ENCODE data around the gene ARSG.
A peak's percentile ranks its signal among the peaks of the same experiment; 100 is the strongest.

The ARSG gene

GRCh38 chr17:68394608-68395331, 103.5 kb downstream of the ARSG start:
- no peak for TF ChIP-seq CTCF (IDR thresholded peaks at IDR 0.05; ENCODE audit: low read depth, low read length)
- Histone ChIP-seq H3K9me3 (no peaks in the 10 kb centered on the region), H3K27me3 (no peaks in the 10 kb centered on the region), H3K4me3 (ENCODE audit: low read depth, low read length) (no peak overlapping the region), H3K36me3 (no peaks in the 10 kb centered on the region), H3K4me1 (no peaks in the 10 kb centered on the region)
- DNase-seq, result no peak

GRCh38 chr17:68396226-68397107, 105.2 kb downstream of the ARSG start:
- no peak for TF ChIP-seq CTCF (IDR thresholded peaks at IDR 0.05; ENCODE audit: low read depth, low read length)

GRCh38 chr17:68397108-68397536, 105.8 kb downstream of the ARSG start:
- H3K36me3 ChIP-seq, result no peaks in the 10 kb centered on the region
- no peak overlapping the region for H3K4me3 ChIP-seq (ENCODE audit: low read depth, low read length)
- H3K27me3 ChIP-seq, result no peaks in the 10 kb centered on the region
- no peak for TF ChIP-seq CTCF (IDR thresholded peaks at IDR 0.05; ENCODE audit: low read depth, low read length)
- no peaks in the 10 kb centered on the region for H3K9me3 ChIP-seq
- H3K4me1 ChIP-seq, result no peaks in the 10 kb centered on the region
- no peak for DNase-seq

More at GRCh38 chr17:68396226-68397107, 105.2 kb downstream of the ARSG start:
- DNase-seq, result no peak
- H3K36me3 ChIP-seq, result no peaks in the 10 kb centered on the region
- no peaks in the 10 kb centered on the region for H3K9me3 ChIP-seq
- H3K27me3 ChIP-seq, result no peaks in the 10 kb centered on the region
- no peak overlapping the region for H3K4me3 ChIP-seq (ENCODE audit: low read depth, low read length)
- H3K4me1 ChIP-seq, result no peaks in the 10 kb centered on the region

GRCh38 chr17:68398691-68399637, 107.7 kb downstream of the ARSG start:
- peak; percentile 69 for DNase-seq
- Histone ChIP-seq H3K4me3 (ENCODE audit: low read depth, low read length) (no peak overlapping the region), H3K9me3 (no peaks in the 10 kb centered on the region), H3K36me3 (no peaks in the 10 kb centered on the region), H3K27me3 (no peaks in the 10 kb centered on the region), H3K4me1 (no peaks in the 10 kb centered on the region)
- TF ChIP-seq CTCF (IDR thresholded peaks at IDR 0.05; ENCODE audit: low read depth, low read length), result peak; percentile 88

- no peaks in the 10 kb centered on the region for H3K27me3 ChIP-seq
- DNase-seq, result no peak
- no peaks in the 10 kb centered on the region for H3K36me3 ChIP-seq
- no peaks in the 10 kb centered on the region for H3K9me3 ChIP-seq
- TF ChIP-seq CTCF (IDR thresholded peaks at IDR 0.05; ENCODE audit: low read depth, low read length), result no peak
- H3K4me1 ChIP-seq, result no peaks in the 10 kb centered on the region
- no peak overlapping the region for H3K4me3 ChIP-seq (ENCODE audit: low read depth, low read length)
These were observed 108.5 kb downstream of the ARSG start for GRCh38 chr17:68399638-68400403.
